GM21515 (cell line): Measurements from ENCODE around the gene NXN.
A peak's percentile ranks its signal among the peaks of the same experiment; 100 is the strongest.
"Not testable (repeated sequence)": the region's sequence is repeated elsewhere in the genome, so short reads cannot be mapped to it uniquely, and the experiment has no call there.

Source experiments
- ATAC-seq: cut with Tn5 transposase; IDR thresholded peaks from one replicate; pipeline ENCODE4 v1.9.1; 2021; ENCODE audit not compliant: unreplicated experiment

NXN gene

GRCh38 chr17:1007310-1008007 is 27.9 kb upstream of the NXN start:
- no peak for ATAC-seq

GRCh38 chr17:1006054-1006453 is 26.5 kb upstream of the NXN start:
- ATAC-seq: no peak

- ATAC-seq: no peak
Observed at GRCh38 chr17:1005361-1005946, 25.9 kb upstream of the NXN start.

GRCh38 chr17:1004769-1005295 is 25.3 kb upstream of the NXN start:
- no peak for ATAC-seq

GRCh38 chr17:1003972-1004768 is 24.6 kb upstream of the NXN start:
- no peak for ATAC-seq

GRCh38 chr17:1003633-1003971 is 24.0 kb upstream of the NXN start:
- no peak for ATAC-seq

- no peak for ATAC-seq
Observed at GRCh38 chr17:1002771-1003555, 23.4 kb upstream of the NXN start.

GRCh38 chr17:1002412-1002753 is 22.8 kb upstream of the NXN start:
- ATAC-seq: no peak

GRCh38 chr17:1001640-1002411 is 22.2 kb upstream of the NXN start:
- ATAC-seq: no peak

GRCh38 chr17:1000597-1001461 is 21.3 kb upstream of the NXN start:
- no peak for ATAC-seq

GRCh38 chr17:998111-998510 is 18.5 kb upstream of the NXN start:
- ATAC-seq: no peak

GRCh38 chr17:996554-997344 is 17.2 kb upstream of the NXN start, which contains the start of gene TIMM22:
Gene TIMM22 (plus strand): TSS chr17:997129. CDS start chr17:997143, 14 bp downstream.
- ATAC-seq: peak; percentile 85

GRCh38 chr17:995324-995723 is 15.7 kb upstream of the NXN start:
- not testable (repeated sequence) for ATAC-seq

- no peak for ATAC-seq
Observed at GRCh38 chr17:992933-993332, 13.4 kb upstream of the NXN start.

- no peak for ATAC-seq
Observed at GRCh38 chr17:988561-988960, 9.0 kb upstream of the NXN start.

- ATAC-seq: no peak
Observed at GRCh38 chr17:987931-988330, 8.4 kb upstream of the NXN start.

- no peak for ATAC-seq
Observed at GRCh38 chr17:986322-986929, 6.8 kb upstream of the NXN start.

- no peak for ATAC-seq
Observed at GRCh38 chr17:983921-984320, 4.3 kb upstream of the NXN start.
